Esophagus squamous epithelium (tissue), 5 donors: Measurements from ENCODE around the gene ZNF575. TPM values are rescaled to one million over a fixed set of nuclear protein-coding genes. Genes with fewer than 3 reads are reported as not detected.
"Not testable (repeated sequence)": the region's sequence is repeated elsewhere in the genome, so short reads cannot be mapped to it uniquely, and the experiment has no call there.

ENCODE experiments used
- DNase-seq: peaks from one replicate; lab custom pipeline; 2025; lab: John Stamatoyannopoulos, UW
- H3K27ac ChIP-seq, 4 donors: fragments of 200-600 bp; sonication (generic); one replicate each; pipeline ENCODE4 v1.5.1; 2016 to 2019; ENCODE audit warnings: mild to moderate bottlenecking in 1 of 4
- H3K27me3 ChIP-seq, 4 donors: fragments of 200-600 bp; sonication (generic); 1 replicate in 3 of 4; 2 replicates in 1 of 4; pipeline versions ENCODE4 v1.5.1 to v1.6.0; 2017 to 2021; ENCODE audit warnings: antibody characterized with exemption in 1 of 4
- H3K36me3 ChIP-seq, 3 donors: fragments of 200-600 bp; sonication (generic); one replicate each; pipeline ENCODE4 v1.5.1; 2016 to 2019
- H3K4me1 ChIP-seq, 3 donors: fragments of 200-600 bp; sonication (generic); one replicate each; pipeline ENCODE4 v1.5.1; 2017 to 2019
- H3K4me3 ChIP-seq, 4 donors: fragments of 200-600 bp; sonication (generic); 1 replicate in 3 of 4; 2 replicates in 1 of 4; pipeline ENCODE4 v1.5.1; 2016 to 2019; ENCODE audit warnings: mild to moderate bottlenecking in 2 of 4, moderate library complexity in 1 of 4
- H3K9me3 ChIP-seq, 3 donors: fragments of 200-600 bp; sonication (generic); one replicate each; pipeline ENCODE4 v1.5.1; 2016 to 2019
- CTCF ChIP-seq, 6 experiments: fragments of 450-650 bp in 4 of 6; fragments of 200-600 bp in 2 of 6; sonication (generic) in 2 of 6; IDR thresholded peaks; one replicate each; pipeline ENCODE4 v1.5.1; 2016 to 2019; ENCODE audit warnings: antibody characterized with exemption in 6 of 6, mild to moderate bottlenecking in 4 of 6, moderate library complexity in 4 of 6
- POLR2A ChIP-seq, 4 donors: fragments of 450-650 bp; IDR thresholded peaks; one replicate each; pipeline ENCODE4 v1.6.1; 2017; ENCODE audit warnings: antibody characterized with exemption in 4 of 4, mild to moderate bottlenecking in 4 of 4, moderate library complexity in 3 of 4
- WGBS, 2 donors: methylation state at CpG; one replicate each; pipeline ENCODE4 v1.1.5; 2018; 5-methylcytosine and 5-hydroxymethylcytosine counted together
- intact Hi-C: fragments of 100-400 bp; cut with DNase I; formaldehyde crosslinking; loops from one replicate; pipeline ENCODE4 v1.15.0; 2022
- total RNA-seq, 4 donors: library from RNA; depleted of rRNA; stranded (reverse); fragments of >200 nt; gene quantifications; one replicate each; pipeline ENCODE4 v1.1.0, GENCODE V29; 2016
- donor health status: DM: yes; HTN: yes; CAD: no.

The ZNF575 gene
- total RNA-seq, 4 donors from 2014 or later, result not detected

GRCh38 chr19:43546581-43546980 is 13.6 kb downstream of the ZNF575 start:
- Histone ChIP-seq H3K27ac (no peak overlapping the region), H3K4me1 (no peaks in the 10 kb centered on the region), H3K36me3 (peaks cover 0 to 86% (median 11%) of the 10 kb centered on the region in 3 donors), H3K4me3 (no peak overlapping the region), H3K27me3 (no peaks in the 10 kb centered on the region), H3K9me3 (no peaks in the 10 kb centered on the region)
- WGBS, 2 donors, result 95 to 100% methylated on average over 1 to 3 of the region's 3 CpGs
- DNase-seq, result no peak
- TF ChIP-seq CTCF (IDR thresholded peaks at IDR 0.05) (no peak), POLR2A (IDR thresholded peaks at IDR 0.05) (no peak)
- intact Hi-C loops, result no loop called here

- H3K27me3 ChIP-seq, H3K4me3 ChIP-seq, H3K27ac ChIP-seq, H3K9me3 ChIP-seq, intact Hi-C loops, H3K4me1 ChIP-seq, DNase-seq: not testable (repeated sequence)
- H3K36me3 ChIP-seq, result peaks cover 5 to 86% (median 21%) of the 10 kb centered on the region in 3 donors
- no CpG with 5 or more reads among the region's 24 CpGs for WGBS, 2 donors
Measured at GRCh38 chr19:43547926-43548325, 14.9 kb downstream of the ZNF575 start.

GRCh38 chr19:43548706-43549105 is 15.7 kb downstream of the ZNF575 start:
- intact Hi-C loops, result no loop called here
- Histone ChIP-seq H3K9me3 (no peaks in the 10 kb centered on the region), H3K27ac (no peak overlapping the region), H3K27me3 (no peaks in the 10 kb centered on the region), H3K4me1 (no peaks in the 10 kb centered on the region), H3K4me3 (no peak overlapping the region), H3K36me3 (peaks cover 9 to 86% (median 28%) of the 10 kb centered on the region in 3 donors)
- TF ChIP-seq CTCF (IDR thresholded peaks at IDR 0.05) (no peak), POLR2A (IDR thresholded peaks at IDR 0.05) (no peak)
- 63 to 88% methylated on average over 2 of the region's 2 CpGs for WGBS, 2 donors
- DNase-seq, result no peak

GRCh38 chr19:43551399-43552197 is 18.6 kb downstream of the ZNF575 start:
- intact Hi-C loops, result no loop called here
- Histone ChIP-seq H3K4me3 (no peak overlapping the region), H3K27ac (no peak overlapping the region), H3K27me3 (no peaks in the 10 kb centered on the region), H3K36me3 (peaks cover 9 to 92% (median 30%) of the 10 kb centered on the region in 3 donors), H3K4me1 (no peaks in the 10 kb centered on the region), H3K9me3 (no peaks in the 10 kb centered on the region)
- no peak for DNase-seq
- WGBS, 2 donors, result 85 to 90% methylated on average over 10 to 18 of the region's 23 CpGs
- no peak for TF ChIP-seq CTCF (IDR thresholded peaks at IDR 0.05)
- TF ChIP-seq POLR2A (IDR thresholded peaks at IDR 0.05), result no peak

- 81% methylated on average over 3 of the region's 3 CpGs; no CpG with 5 or more reads in 1 of the 2 donors for WGBS, 2 donors
- H3K4me1 ChIP-seq, result no peaks in the 10 kb centered on the region
- no peak for TF ChIP-seq POLR2A (IDR thresholded peaks at IDR 0.05)
- peaks cover 9 to 92% (median 30%) of the 10 kb centered on the region in 3 donors for H3K36me3 ChIP-seq
- no peaks in the 10 kb centered on the region for H3K9me3 ChIP-seq
- DNase-seq, result no peak
- intact Hi-C loops, result no loop called here
- no peaks in the 10 kb centered on the region for H3K27me3 ChIP-seq
- no peak overlapping the region for H3K4me3 ChIP-seq
- no peak overlapping the region for H3K27ac ChIP-seq
Measured at GRCh38 chr19:43552198-43552450, 19.1 kb downstream of the ZNF575 start.

GRCh38 chr19:43552616-43553015 is 19.6 kb downstream of the ZNF575 start:
- H3K27me3 ChIP-seq, result no peaks in the 10 kb centered on the region
- no peaks in the 10 kb centered on the region for H3K9me3 ChIP-seq
- H3K27ac ChIP-seq, result no peak overlapping the region
- H3K4me1 ChIP-seq, result no peaks in the 10 kb centered on the region
- TF ChIP-seq POLR2A (IDR thresholded peaks at IDR 0.05) (no peak), CTCF (IDR thresholded peaks at IDR 0.05) (no peak)
- peaks cover 9 to 91% (median 30%) of the 10 kb centered on the region in 3 donors for H3K36me3 ChIP-seq
- 80 to 100% methylated on average over 1 to 2 of the region's 3 CpGs for WGBS, 2 donors
- H3K4me3 ChIP-seq, result no peak overlapping the region
- intact Hi-C loops, result no loop called here
- DNase-seq, result no peak
